ENCODE data around the gene SFXN1.

The SFXN1 gene

GRCh38 chr5:175541264-175541663 lies 62.9 kb downstream of the SFXN1 start:
- DNase-seq (ENCODE audit: low read depth): no peak

GRCh38 chr5:175542232-175542965 lies 64.0 kb downstream of the SFXN1 start:
- DNase-seq (ENCODE audit: low read depth): no peak

- DNase-seq (ENCODE audit: low read depth): no peak
Measured at GRCh38 chr5:175542966-175543235, 64.5 kb downstream of the SFXN1 start.

- no peak for DNase-seq (ENCODE audit: low read depth)
Measured at GRCh38 chr5:175544108-175544511, 65.8 kb downstream of the SFXN1 start.

GRCh38 chr5:175544586-175544985 lies 66.2 kb downstream of the SFXN1 start:
- no peak for DNase-seq (ENCODE audit: low read depth)

GRCh38 chr5:175547842-175548241 lies 69.5 kb downstream of the SFXN1 start:
- DNase-seq (ENCODE audit: low read depth): no peak

- no peak for DNase-seq (ENCODE audit: low read depth)
Measured at GRCh38 chr5:175548626-175549311, 70.4 kb downstream of the SFXN1 start.

- DNase-seq (ENCODE audit: low read depth): no peak
Measured at GRCh38 chr5:175550055-175550805, 71.9 kb downstream of the SFXN1 start.

- DNase-seq (ENCODE audit: low read depth): no peak
Measured at GRCh38 chr5:175551266-175551665, 72.9 kb downstream of the SFXN1 start.

- no peak for DNase-seq (ENCODE audit: low read depth)
Measured at GRCh38 chr5:175554296-175554695, 75.9 kb downstream of the SFXN1 start.

- DNase-seq (ENCODE audit: low read depth): no peak
Measured at GRCh38 chr5:175555168-175555785, 76.9 kb downstream of the SFXN1 start.

GRCh38 chr5:175556794-175557193 lies 78.4 kb downstream of the SFXN1 start:
- no peak for DNase-seq (ENCODE audit: low read depth)

- DNase-seq (ENCODE audit: low read depth): no peak
Measured at GRCh38 chr5:175557778-175558177, 79.4 kb downstream of the SFXN1 start.

- no peak for DNase-seq (ENCODE audit: low read depth)
Measured at GRCh38 chr5:175558801-175559480, 80.6 kb downstream of the SFXN1 start.

- no peak for DNase-seq (ENCODE audit: low read depth)
Measured at GRCh38 chr5:175560011-175560410, 81.7 kb downstream of the SFXN1 start.

GRCh38 chr5:175561085-175561484 lies 82.7 kb downstream of the SFXN1 start:
- no peak for DNase-seq (ENCODE audit: low read depth)

- no peak for DNase-seq (ENCODE audit: low read depth)
Measured at GRCh38 chr5:175564716-175565115, 86.4 kb downstream of the SFXN1 start.

GRCh38 chr5:175566697-175567096 lies 88.3 kb downstream of the SFXN1 start:
- no peak for DNase-seq (ENCODE audit: low read depth)

GRCh38 chr5:175567954-175568353 lies 89.6 kb downstream of the SFXN1 start:
- DNase-seq (ENCODE audit: low read depth): no peak

GRCh38 chr5:175569701-175570100 lies 91.3 kb downstream of the SFXN1 start:
- DNase-seq (ENCODE audit: low read depth): no peak

- DNase-seq (ENCODE audit: low read depth): peak; percentile 10
Measured at GRCh38 chr5:175572886-175573285, 94.5 kb downstream of the SFXN1 start.

All from fibroblast of gingiva (primary cell).